ENCODE results near the gene EFL1. TPM values are rescaled to one million over a fixed set of nuclear protein-coding genes. Genes with fewer than 3 reads are reported as not detected.

EFL1 gene
- total and polyA plus RNA-seq, 2 donors (not counting 3 experiments of a cell fraction or from before 2014, with no cell fraction given): 6.6 to 21.9 TPM

GRCh38 chr15:82168296-82168695, 94.2 kb downstream of the EFL1 start:
- Histone ChIP-seq H3K4me1 (ENCODE audit: control insufficient read depth, extremely low read depth, insufficient read depth, low read length) (peaks cover 6% of the 10 kb centered on the region), H2AFZ (ENCODE audit: low read depth, low read length) (no peak overlapping the region), H3K79me2 (ENCODE audit: control insufficient read depth, insufficient read depth, low read length) (no peaks in the 10 kb centered on the region), H3K27me3 (ENCODE audit: control insufficient read depth in 2 of 2, insufficient read depth in 2 of 2, low read length in 2 of 2) (no peaks in the 10 kb centered on the region), H3K9ac (replicated peaks; ENCODE audit: extremely low read depth, insufficient read depth, low read length) (no peak overlapping the region), H3K4me2 (ENCODE audit: insufficient read depth, low read length) (no peak overlapping the region), H4K20me1 (replicated peaks; ENCODE audit: control insufficient read depth, extremely low read depth, insufficient read depth, low read length) (no peaks in the 10 kb centered on the region), H3K4me3 (replicated peaks in 1 of 3; ENCODE audit: insufficient read depth in 1 of 3, low read depth in 1 of 3, low read length in 3 of 3) (no peak overlapping the region), H3K9me1 (replicated peaks; ENCODE audit: control insufficient read depth, extremely low read depth, insufficient read depth, low read length) (no peaks in the 10 kb centered on the region), H3K36me3 (ENCODE audit: control insufficient read depth in 2 of 2, extremely low read depth in 1 of 2, insufficient read depth in 2 of 2, low read length in 2 of 2) (no peaks in the 10 kb centered on the region), H3K27ac (ENCODE audit: insufficient read depth, low read depth, low read length) (no peak overlapping the region), H3K9me3 (replicated peaks; ENCODE audit: control insufficient read depth, insufficient read depth, low read length) (no peaks in the 10 kb centered on the region)
- FAIRE-seq (no peak), DNase-seq (ENCODE audit: low read depth, low spot score) (no peak)
- dilution Hi-C loops (cut with MboI; ENCODE audit: extremely low pct_ligation_motif_present, low sequenced_read_pairs) (no loop called here), intact Hi-C loops (cut with micrococcal nuclease) (no loop called here)
- POLR2A ChIA-PET: interaction anchor here (0.6 kb wide), 1 partner anchor 1012 kb away, joined by 3 read pairs; no protein-coding TSS in a partner anchor
- CTCF ChIA-PET: interaction anchor here (0.7 to 1.9 kb wide), 3 partner anchors 15 to 60 kb away, joined by 3 to 8 read pairs (median 4); no protein-coding TSS in a partner anchor
- no peak for TF ChIP-seq FOS (IDR thresholded peaks at IDR 0.05; ENCODE audit: borderline replicate concordance, insufficient read depth, low read length)
- TF ChIP-seq, protein P1, sequence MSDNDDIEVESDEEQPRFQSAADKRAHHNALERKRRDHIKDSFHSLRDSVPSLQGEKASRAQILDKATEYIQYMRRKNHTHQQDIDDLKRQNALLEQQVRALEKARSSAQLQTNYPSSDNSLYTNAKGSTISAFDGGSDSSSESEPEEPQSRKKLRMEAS (IDR thresholded peaks at IDR 0.05; ENCODE audit: insufficient read depth, insufficient read length): no peak
- TF ChIP-seq EZH2 (IDR thresholded peaks at IDR 0.05; ENCODE audit: borderline replicate concordance, low read depth, low read length, severe bottlenecking): no peak
- no peak for TF ChIP-seq GATA2 (IDR thresholded peaks at IDR 0.05; ENCODE audit: insufficient read depth, insufficient read length, low read depth, low read length)
- TF ChIP-seq POLR2A (IDR thresholded peaks at IDR 0.05; ENCODE audit: low read depth, low read length): no peak
- TF ChIP-seq POLR2AphosphoS5 (IDR thresholded peaks at IDR 0.05; ENCODE audit: insufficient read depth, low read depth, low read length): no peak
- no peak for TF ChIP-seq MYC (IDR thresholded peaks at IDR 0.05; ENCODE audit: low read depth, low read length)
- TF ChIP-seq JUN (IDR thresholded peaks at IDR 0.05; ENCODE audit: borderline replicate concordance, insufficient read depth, insufficient read length, low read depth): no peak
- no peak for TF ChIP-seq CTCF (IDR thresholded peaks at IDR 0.05; ENCODE audit: extremely low read depth in 1 of 2, insufficient read depth in 1 of 2, low read depth in 1 of 2, low read length in 2 of 2)
- BruUV-seq (replicated peaks): no TSS peak

Data from endothelial cell of umbilical vein (primary cell).